Kidney capillary endothelial cell (primary cell): ENCODE results near the gene ZC3H12C.
A peak's percentile ranks its signal among the peaks of the same experiment; 100 is the strongest.

Experiments
- DNase-seq: peaks from one replicate; pipeline ENCODE4 v3.0.0-alpha.2; 2018; ENCODE audit warnings: low spot score

Gene ZC3H12C

DNA sequence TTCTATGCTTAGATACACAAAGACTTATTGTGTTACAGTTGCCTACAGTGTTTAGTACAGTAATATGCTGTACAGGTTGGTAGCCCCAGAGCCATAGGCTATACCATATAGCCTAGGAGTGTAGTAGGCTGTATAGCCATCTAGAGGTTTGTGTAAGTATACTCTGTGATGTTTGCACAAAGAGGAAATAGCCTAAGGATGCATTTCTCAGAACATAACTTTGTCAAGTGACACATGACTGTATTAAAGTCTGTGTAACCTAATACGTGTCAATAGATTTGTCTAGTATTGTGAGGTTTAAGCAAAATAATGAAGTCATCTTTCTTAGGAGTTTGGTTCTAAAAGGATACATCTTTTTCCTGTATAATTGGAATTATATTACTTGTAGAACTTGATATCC lies 5.5 kb downstream of the ZC3H12C start:
- DNase-seq = peak; percentile 20

- DNase-seq = no peak
Measured at GRCh38 chr11:110100476-110101240, 7.5 kb downstream of the ZC3H12C start.

DNA sequence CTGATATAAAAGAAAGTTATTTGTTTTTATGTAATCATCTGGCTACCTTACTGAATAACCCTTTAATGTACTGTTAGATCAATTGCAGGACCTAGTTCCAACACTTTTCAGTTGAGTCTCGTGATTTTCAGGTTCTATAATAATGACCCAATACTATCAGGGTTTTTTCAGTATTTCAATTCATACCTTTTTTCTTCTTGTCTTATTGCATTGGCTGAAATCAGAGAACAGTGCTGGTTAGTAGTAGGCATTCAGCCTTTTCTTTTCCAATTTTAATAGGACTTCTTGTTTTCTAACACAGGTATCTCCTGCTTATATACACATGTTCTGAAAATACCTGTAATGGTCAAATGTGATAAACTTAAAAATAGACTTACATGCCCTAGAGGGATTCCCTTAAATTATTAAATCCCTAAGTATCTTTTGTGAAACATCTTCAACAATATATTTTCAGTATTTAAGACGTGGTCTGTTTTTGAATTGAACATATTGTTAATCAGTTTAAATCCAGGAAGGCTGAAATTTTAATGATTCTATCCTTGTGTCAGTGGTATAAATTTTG lies 13.6 kb downstream of the ZC3H12C start:
- no peak for DNase-seq

- DNase-seq = no peak
Measured at GRCh38 chr11:110110854-110111253, 17.7 kb downstream of the ZC3H12C start.

GRCh38 chr11:110112457-110112856 lies 19.3 kb downstream of the ZC3H12C start:
- no peak for DNase-seq

DNA sequence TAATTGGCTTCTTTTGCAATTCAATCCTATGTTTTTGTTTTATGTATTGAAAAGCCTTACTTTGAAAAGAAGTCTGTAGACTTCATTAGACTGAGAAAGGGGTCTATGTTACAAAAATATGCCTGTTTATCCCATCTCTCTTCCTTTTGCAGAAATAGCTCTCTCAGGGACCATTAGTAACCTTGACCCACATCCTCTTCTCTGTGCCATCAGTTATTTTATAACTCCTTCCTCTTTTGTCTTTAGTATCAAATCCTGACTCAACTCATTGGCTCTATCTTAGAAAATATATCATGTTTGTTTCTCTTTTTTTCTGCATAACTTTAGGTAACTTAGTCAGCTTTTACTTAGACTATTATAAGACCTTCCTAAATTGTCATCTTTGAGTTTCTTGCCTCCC lies 20.3 kb downstream of the ZC3H12C start:
- DNase-seq = no peak

DNA sequence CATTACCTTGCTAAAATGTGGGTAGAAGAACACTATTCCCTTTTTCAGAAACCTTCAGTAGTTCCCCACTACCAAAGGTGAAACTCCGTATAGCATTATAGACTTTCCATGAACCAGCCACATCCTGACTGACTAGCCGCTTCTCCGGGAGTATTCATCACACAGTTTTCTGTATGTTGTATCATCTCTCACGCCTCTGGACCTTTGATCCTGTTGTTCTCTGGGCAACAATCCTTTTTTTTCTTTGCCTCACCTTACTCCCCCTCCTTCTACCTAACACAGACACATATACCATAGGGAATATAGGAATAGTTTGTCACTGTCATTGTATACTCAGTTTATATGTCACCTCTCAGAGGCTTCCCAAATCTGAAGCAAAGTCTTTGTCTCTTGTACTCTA lies 20.8 kb downstream of the ZC3H12C start:
- no peak for DNase-seq

GRCh38 chr11:110119317-110119716 lies 26.1 kb downstream of the ZC3H12C start:
- no peak for DNase-seq

GRCh38 chr11:110121204-110121603 lies 28.0 kb downstream of the ZC3H12C start:
- DNase-seq = peak; percentile 42

DNA sequence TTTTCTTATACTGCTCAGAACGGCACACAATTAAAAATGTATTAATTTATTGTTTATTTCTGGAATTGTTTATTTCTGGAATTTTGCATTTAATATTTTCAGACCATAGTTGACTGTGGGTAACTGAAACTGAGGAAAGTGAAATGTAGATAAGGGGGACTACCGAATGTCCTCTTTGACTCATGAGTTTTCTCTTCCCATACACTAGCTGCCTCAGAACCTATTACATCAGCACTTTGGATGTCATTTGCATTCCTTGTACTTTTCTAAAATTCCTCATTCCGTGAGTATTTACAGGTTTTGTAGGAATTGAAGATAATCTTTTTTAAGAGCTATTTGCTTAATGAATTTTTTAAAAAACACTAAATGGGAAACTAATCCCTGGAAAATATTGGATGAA lies 29.8 kb downstream of the ZC3H12C start:
- DNase-seq = no peak

DNA sequence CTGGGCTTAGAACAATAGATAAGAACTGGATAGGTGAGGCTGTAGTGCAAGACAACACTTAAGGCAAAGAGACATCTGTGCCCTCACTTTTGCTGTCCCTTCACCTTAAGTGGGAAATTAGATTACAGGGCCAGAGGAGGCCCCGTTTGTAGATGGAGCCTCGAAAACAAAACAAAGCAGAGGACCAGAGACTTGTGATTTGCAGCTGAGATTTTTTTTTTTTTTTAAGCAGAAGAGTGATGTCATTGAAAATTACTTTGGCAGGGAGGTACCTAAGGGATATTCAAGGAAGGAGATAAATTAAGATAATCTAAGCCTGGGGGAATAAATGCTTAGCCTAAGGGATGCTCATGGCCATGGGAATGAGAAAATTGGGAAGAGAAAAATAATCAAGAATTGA lies 31.4 kb downstream of the ZC3H12C start:
- DNase-seq = no peak

DNA sequence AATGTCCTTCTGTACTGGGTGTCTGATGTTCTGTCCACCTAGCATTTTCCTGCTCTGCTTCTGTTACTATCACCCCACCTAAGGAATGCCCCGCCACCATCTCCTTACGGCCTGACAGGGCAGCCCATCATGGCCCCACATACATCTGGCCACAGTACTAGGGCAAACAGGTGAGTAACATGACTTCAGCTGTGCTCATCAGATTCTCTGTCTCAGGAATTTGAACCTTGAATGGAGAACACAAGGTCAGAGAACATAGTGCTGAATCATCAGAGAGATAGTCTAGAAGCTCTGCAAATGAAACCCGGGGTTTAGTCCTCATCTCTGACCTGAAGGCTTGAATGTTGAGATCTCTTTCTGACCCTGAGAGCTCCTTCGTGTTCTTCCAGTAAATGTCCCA lies 32.4 kb downstream of the ZC3H12C start:
- no peak for DNase-seq

DNA sequence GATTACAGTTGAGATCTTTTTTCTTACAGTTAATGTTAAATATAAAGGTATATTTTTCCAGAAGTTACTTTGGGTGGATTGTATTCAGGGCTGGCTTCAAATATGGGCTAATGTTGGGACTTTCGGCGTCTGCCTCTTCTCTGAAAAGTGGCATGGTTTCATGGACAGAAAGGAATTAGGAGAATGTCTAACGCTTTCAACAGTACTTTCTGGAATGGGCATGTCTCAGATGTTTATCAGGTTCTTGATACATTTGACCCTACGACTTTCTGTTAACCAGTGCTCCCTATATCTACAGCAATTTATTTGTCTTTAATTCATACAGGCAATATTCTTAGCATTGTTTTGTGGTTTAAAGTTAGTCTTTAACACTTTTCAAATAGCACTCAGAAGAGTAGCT lies 33.7 kb downstream of the ZC3H12C start:
- no peak for DNase-seq

- DNase-seq = no peak
Measured at GRCh38 chr11:110128161-110128560, 35.0 kb downstream of the ZC3H12C start.

DNA sequence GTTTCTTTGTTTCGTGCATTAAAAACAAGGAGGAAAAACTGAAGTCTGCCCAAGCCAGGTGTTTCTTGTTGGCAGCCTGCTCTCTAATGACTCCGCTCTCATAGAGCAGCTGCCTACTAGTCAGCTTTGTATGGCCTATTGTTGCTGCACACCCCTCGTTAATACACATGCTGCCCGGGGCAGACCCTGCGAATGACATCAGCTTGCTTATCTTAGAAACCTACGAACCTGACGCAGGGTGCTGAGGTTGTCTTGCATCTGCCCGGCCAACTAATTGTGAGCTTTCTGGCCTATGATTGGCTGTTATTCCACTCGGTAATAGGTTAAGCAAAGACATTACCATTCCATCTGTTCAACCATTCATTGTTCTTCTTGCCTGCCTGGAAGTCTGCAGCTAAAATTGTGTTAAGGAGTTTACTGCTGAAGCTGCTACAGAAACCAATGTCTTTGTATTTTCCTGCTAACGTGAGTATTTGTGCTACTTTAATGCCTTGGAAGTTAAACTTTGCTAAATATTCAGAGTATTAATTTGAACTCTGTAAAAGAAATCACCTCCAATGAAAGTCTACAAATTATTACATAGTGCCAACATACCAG lies 37.5 kb downstream of the ZC3H12C start:
- DNase-seq = no peak

DNA sequence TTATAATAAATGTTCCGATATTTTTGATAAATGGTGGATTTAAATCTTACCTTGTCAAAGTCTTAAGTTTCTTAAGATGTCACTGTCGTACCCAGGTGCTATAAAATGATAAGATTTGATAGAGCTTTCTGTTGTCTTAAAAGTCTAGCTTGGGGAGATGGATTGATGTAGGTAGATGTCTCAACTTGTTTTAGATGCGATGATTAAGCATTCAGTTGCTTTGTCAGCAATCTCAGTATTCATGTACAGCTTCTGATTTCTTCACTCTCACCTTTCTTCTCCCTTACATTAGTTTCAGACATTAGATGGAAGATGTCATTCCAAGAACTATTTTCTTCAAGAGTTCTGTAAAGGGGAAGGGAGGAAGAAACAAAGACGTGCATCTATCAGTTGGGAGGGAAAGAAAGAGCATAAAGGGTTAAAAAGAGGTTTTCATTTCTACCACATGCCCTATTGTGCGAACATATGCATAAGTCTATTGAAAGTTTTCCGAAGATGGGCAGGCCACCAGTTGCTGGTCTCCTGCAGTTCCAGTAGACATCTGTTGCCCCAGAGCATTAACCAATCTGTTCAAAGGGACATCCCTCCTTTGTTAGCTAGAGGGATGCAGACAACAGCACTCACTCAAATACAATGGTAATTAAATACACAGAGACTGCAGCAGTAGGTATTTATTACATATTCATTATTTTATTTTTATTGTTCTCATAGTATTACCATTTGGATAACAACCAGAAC lies 38.4 kb downstream of the ZC3H12C start:
- DNase-seq = no peak

GRCh38 chr11:110133160-110133559 lies 40.0 kb downstream of the ZC3H12C start:
- DNase-seq = no peak

DNA sequence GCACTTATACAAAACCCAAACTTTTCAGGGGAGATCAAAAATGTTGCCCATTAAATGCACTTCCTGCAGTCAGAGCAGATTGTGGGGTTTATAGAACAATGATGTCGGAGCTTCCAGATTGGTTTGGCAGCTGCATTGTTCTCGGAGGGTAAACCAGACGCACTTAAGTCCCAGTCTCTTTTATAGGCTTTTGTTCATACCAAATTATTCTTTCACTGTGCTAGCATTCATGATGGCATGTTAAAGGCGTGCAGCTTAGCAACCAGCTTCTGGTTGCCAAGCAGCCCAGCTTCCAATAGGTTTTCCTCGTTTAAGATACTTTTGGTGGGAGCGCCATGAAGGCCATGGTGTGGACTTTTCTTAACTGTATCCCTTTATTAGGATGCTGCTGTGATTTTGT lies 40.9 kb downstream of the ZC3H12C start:
- peak; percentile 26 for DNase-seq

GRCh38 chr11:110141812-110142211 lies 48.6 kb downstream of the ZC3H12C start:
- no peak for DNase-seq

- DNase-seq = peak; percentile 33
Measured at GRCh38 chr11:110147962-110148709, 54.9 kb downstream of the ZC3H12C start.

GRCh38 chr11:110148775-110149744 lies 55.9 kb downstream of the ZC3H12C start:
- peak; percentile 70 for DNase-seq
